CD14-positive monocyte (primary cell): ENCODE measurements around the gene EMSY. TPM values are rescaled to one million over a fixed set of nuclear protein-coding genes. Genes with fewer than 3 reads are reported as not detected.

Source experiments
- DNase-seq, 3 donors: peaks; one replicate each; pipeline ENCODE4 v3.0.0-alpha.2; 2011 to 2022
- H2AFZ ChIP-seq: 2 replicates; pipeline ENCODE4 v1.6.0; 2012; ENCODE audit warnings: mild to moderate bottlenecking, low read depth, low read length, inconsistent platforms; ENCODE audit not compliant: insufficient read depth, poor library complexity, severe bottlenecking
- H3K27ac ChIP-seq, 2 donors: 1 replicate in 1 of 2; 2 replicates in 1 of 2; pipeline ENCODE4 v1.5.1; 2012 to 2013; ENCODE audit warnings: low read length in 2 of 2, control low read depth in 1 of 2, inconsistent platforms in 1 of 2, low read depth in 1 of 2, mild to moderate bottlenecking in 1 of 2
- H3K27me3 ChIP-seq, 2 donors: one replicate each; pipeline versions ENCODE4 v1.6.0 to v1.6.1; 2011 to 2013; ENCODE audit warnings: low read length in 2 of 2; ENCODE audit not compliant: control insufficient read depth in 2 of 2, insufficient read depth in 2 of 2
- H3K36me3 ChIP-seq, 2 donors: replicated peaks in 1 of 2; 1 replicate in 1 of 2; 2 replicates in 1 of 2; pipeline versions ENCODE4 v1.5.1 to v1.6.1; 2012 to 2013; ENCODE audit warnings: low read length in 2 of 2, control low read depth in 1 of 2, inconsistent platforms in 1 of 2, mild to moderate bottlenecking in 1 of 2; ENCODE audit not compliant: insufficient read depth in 2 of 2, control insufficient read depth in 1 of 2
- H3K4me1 ChIP-seq, 2 donors: 1 replicate in 1 of 2; 2 replicates in 1 of 2; pipeline versions ENCODE4 v1.5.1 to v1.6.1; 2012 to 2013; ENCODE audit warnings: low read length in 2 of 2, control low read depth in 1 of 2, inconsistent platforms in 1 of 2, mild to moderate bottlenecking in 1 of 2, moderate library complexity in 1 of 2; ENCODE audit not compliant: insufficient read depth in 2 of 2, control insufficient read depth in 1 of 2
- H3K4me2 ChIP-seq: replicated peaks from 2 replicates; pipeline ENCODE3; 2012; ENCODE audit warnings: low read length, moderate library complexity, mild to moderate bottlenecking; ENCODE audit not compliant: poor library complexity, severe bottlenecking; ENCODE audit errors: extremely low read depth
- H3K4me3 ChIP-seq, 3 experiments: fragments of 200-600 bp in 1 of 3; sonication (generic) in 1 of 3; replicated peaks in 1 of 3; 1 replicate in 2 of 3; 2 replicates in 1 of 3; pipeline ENCODE4 v1.5.1; 2011 to 2013; ENCODE audit warnings: low read length in 3 of 3, mild to moderate bottlenecking in 3 of 3, control low read depth in 2 of 3, low read depth in 2 of 3, inconsistent platforms in 1 of 3, moderate library complexity in 1 of 3
- H3K79me2 ChIP-seq: 2 replicates; pipeline ENCODE4 v1.6.0; 2012; ENCODE audit warnings: mild to moderate bottlenecking, control low read depth, inconsistent platforms, low read length, moderate library complexity; ENCODE audit not compliant: insufficient read depth
- H3K9ac ChIP-seq: 2 replicates; pipeline ENCODE4 v1.6.0; 2017; ENCODE audit warnings: low read length, mild to moderate bottlenecking; ENCODE audit not compliant: insufficient read depth, poor library complexity, severe bottlenecking
- H3K9me3 ChIP-seq, 2 donors: replicated peaks in 1 of 2; 1 replicate in 1 of 2; 2 replicates in 1 of 2; pipeline versions ENCODE4 v1.5.1 to v1.6.1; 2012 to 2013; ENCODE audit warnings: low read length in 2 of 2, control low read depth in 1 of 2; ENCODE audit not compliant: control insufficient read depth in 1 of 2, insufficient read depth in 1 of 2
- H4K20me1 ChIP-seq: 2 replicates; pipeline ENCODE4 v1.6.0; 2012; ENCODE audit warnings: mild to moderate bottlenecking, low read length, control low read depth, moderate library complexity; ENCODE audit not compliant: insufficient read depth
- H3K27ac Mint-ChIP-seq, 7 donors: one replicate each; pipeline ENCODE4 v1.8.0; 2020; ENCODE audit warnings: mild to moderate bottlenecking in 7 of 7, mixed read lengths in 7 of 7, moderate library complexity in 6 of 7, inconsistent platforms in 2 of 7
- H3K27me3 Mint-ChIP-seq, 3 donors: one replicate each; pipeline ENCODE4 v1.8.0; 2021 to 2022; ENCODE audit warnings: low read depth in 3 of 3, mild to moderate bottlenecking in 3 of 3, mixed read lengths in 3 of 3, moderate library complexity in 3 of 3, inconsistent platforms in 1 of 3
- H3K36me3 Mint-ChIP-seq, 2 donors: one replicate each; pipeline ENCODE4 v1.8.0; 2020; ENCODE audit warnings: mixed read lengths in 2 of 2, inconsistent platforms in 1 of 2, mild to moderate bottlenecking in 1 of 2
- H3K4me1 Mint-ChIP-seq: one replicate; pipeline ENCODE4 v1.8.0; 2020; ENCODE audit warnings: mild to moderate bottlenecking, mixed read lengths
- H3K4me3 Mint-ChIP-seq, 2 donors: one replicate each; pipeline ENCODE4 v1.8.0; 2020; ENCODE audit warnings: mild to moderate bottlenecking in 2 of 2, mixed read lengths in 2 of 2, moderate library complexity in 1 of 2
- H3K9me3 Mint-ChIP-seq, 7 donors: one replicate each; pipeline ENCODE4 v1.8.0; 2020 to 2022; ENCODE audit warnings: mixed read lengths in 7 of 7, mild to moderate bottlenecking in 6 of 7, moderate library complexity in 6 of 7, inconsistent platforms in 2 of 7
- CTCF ChIP-seq: fragments of 200-600 bp; IDR thresholded peaks from one replicate; pipeline ENCODE4 v1.8.0; 2022; ENCODE audit warnings: antibody characterized with exemption, mild to moderate bottlenecking
- WGBS: methylation state at CpG from one replicate; pipeline ENCODE4 v1.1.5; 2013; ENCODE audit warnings: missing lambda C conversion rate; ENCODE audit not compliant: insufficient coverage; 5-methylcytosine and 5-hydroxymethylcytosine counted together
- intact Hi-C, 2 donors: fragments of 100-400 bp; cut with micrococcal nuclease; formaldehyde crosslinking; loops; one replicate each; pipeline versions ENCODE4 v1.15.0 to v1.15.1; 2023
- polyA plus RNA-seq, 3 donors: library from polyadenylated mRNA; depleted of rRNA in 1 of 3; unstranded in 2 of 3; stranded (reverse) in 1 of 3; fragments of 300-500 nt in 2 of 3; fragments of >200 nt in 1 of 3; fragmentation: Illumina TruSeq in 2 of 3; gene quantifications; 1 replicate in 2 of 3; 2 replicates in 1 of 3; pipeline ENCODE4 v1.2.3, GENCODE V29; 2012 to 2021

The EMSY gene
- polyA plus RNA-seq, 3 donors: 9.2 to 31.3 (median 9.4) TPM

- Histone ChIP-seq H4K20me1 (peaks cover 17% of the 10 kb centered on the region), H3K36me3 (peaks cover 12 to 23% of the 10 kb centered on the region in 2 donors), H3K4me2 (peak overlapping the region; percentile 96), H3K4me1 (peaks cover 16 to 25% of the 10 kb centered on the region in 2 donors), H3K9ac (peak overlapping the region; percentile 94), H3K79me2 (peaks cover 46% of the 10 kb centered on the region), H3K4me3 (peak overlapping the region; percentile 69 to 100 (median 99)), H3K27ac (peak overlapping the region; percentile 81 to 98), H2AFZ (peak overlapping the region; percentile 99), H3K27me3 (no peaks in the 10 kb centered on the region), H3K9me3 (no peaks in the 10 kb centered on the region)
- peak overlapping the region; percentile 92 to 98 (median 98) for H3K27ac Mint-ChIP-seq
- no peaks in the 10 kb centered on the region for H3K27me3 Mint-ChIP-seq
- H3K9me3 Mint-ChIP-seq: no peaks in the 10 kb centered on the region
- DNase-seq: peak in 1 of 3 donors; percentile 7
- TF ChIP-seq CTCF: no peak
- 0% methylated on average over 6 of the region's 10 CpGs for WGBS
- peaks cover 19% of the 10 kb centered on the region for H3K4me1 Mint-ChIP-seq
- H3K36me3 Mint-ChIP-seq: peaks cover 14 to 22% of the 10 kb centered on the region in 2 donors
- peak overlapping the region; percentile 96 to 97 for H3K4me3 Mint-ChIP-seq
- intact Hi-C loops: loop anchor here (2.0 to 5.0 kb wide), 2 partner anchors 62 to 63 kb away; partner anchors contain the start of genes GVQW3 (in 2 of the 2) and THAP12 (in 2 of the 2)
These were observed 794 bp upstream of the EMSY start for GRCh38 chr11:76444065-76444383.

DNA sequence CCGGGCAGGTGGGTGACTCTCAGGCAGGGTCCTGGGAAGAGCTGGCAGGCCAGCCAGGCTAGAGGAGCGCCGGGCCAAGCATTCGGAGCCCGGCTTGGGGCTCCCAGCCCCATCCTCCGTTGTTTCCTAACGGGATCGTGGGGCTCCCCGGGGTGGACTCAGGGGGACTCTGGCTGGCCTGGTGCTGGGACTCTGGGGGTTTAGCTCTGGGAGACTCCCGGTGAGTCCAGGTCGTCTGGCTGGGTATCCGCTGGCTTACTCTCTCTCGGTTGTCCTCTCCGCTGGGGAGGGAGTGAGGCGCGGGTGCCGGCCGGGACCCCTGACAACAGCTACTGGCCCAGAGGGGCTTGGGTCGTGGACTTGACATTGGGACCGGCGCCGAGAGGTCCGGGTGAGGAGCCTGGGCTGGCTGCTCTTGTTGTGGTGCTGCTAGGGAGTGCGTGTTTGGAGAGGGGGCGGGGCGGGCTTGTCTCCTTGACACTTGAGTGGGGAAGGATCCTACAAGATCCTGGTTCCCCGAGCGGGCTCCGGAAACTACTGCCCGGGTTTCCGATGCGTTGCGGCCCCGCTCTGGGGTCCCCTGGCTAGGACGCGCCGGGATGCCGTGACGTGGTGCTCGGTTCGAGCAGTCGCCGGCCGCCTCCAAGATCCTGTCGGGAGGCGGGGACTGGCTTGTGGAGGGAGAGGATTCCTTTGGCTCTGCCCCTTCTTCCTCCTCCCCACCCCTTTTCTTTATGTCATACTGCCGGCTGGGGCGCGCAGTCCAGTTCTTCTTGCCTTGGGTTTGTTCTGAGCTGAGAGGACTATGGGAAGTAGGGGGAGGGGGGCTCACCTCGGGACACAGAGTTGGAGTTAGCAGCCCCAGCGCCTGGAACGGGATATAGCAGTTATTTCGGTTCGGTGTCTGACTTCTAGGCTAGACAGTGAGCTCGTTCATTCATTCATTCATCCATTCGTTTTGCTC lies 585 bp downstream of the EMSY start:
- no peaks in the 10 kb centered on the region for H3K9me3 Mint-ChIP-seq
- DNase-seq: peak; percentile 55 to 64 (median 56)
- H3K27ac Mint-ChIP-seq: peak overlapping the region; percentile 90 to 98 (median 97)
- no peaks in the 10 kb centered on the region for H3K27me3 Mint-ChIP-seq
- 0% methylated on average over 37 of the region's 56 CpGs for WGBS
- H2AFZ ChIP-seq: peak overlapping the region; percentile 99
- peaks cover 26 to 35% of the 10 kb centered on the region in 2 donors for H3K36me3 Mint-ChIP-seq
- H3K4me1 Mint-ChIP-seq: peaks cover 19% of the 10 kb centered on the region
- H3K9ac ChIP-seq: peak overlapping the region; percentile 94
- H3K79me2 ChIP-seq: peaks cover 54% of the 10 kb centered on the region
- H3K4me1 ChIP-seq: peaks cover 16 to 25% of the 10 kb centered on the region in 2 donors
- TF ChIP-seq CTCF: no peak
- H3K27ac ChIP-seq: peak overlapping the region; percentile 81 to 98
- no peaks in the 10 kb centered on the region for H3K27me3 ChIP-seq
- peak overlapping the region; percentile 96 for H3K4me2 ChIP-seq
- H4K20me1 ChIP-seq: peaks cover 25% of the 10 kb centered on the region
- peak overlapping the region; percentile 96 to 97 for H3K4me3 Mint-ChIP-seq
- intact Hi-C loops: loop anchor here in 1 of 2 donors (2.0 kb wide), 1 partner anchor 65 kb away; the partner anchor contains the start of genes GVQW3 and THAP12
- H3K4me3 ChIP-seq: peak overlapping the region; percentile 69 to 100 (median 99)
- peaks cover 18 to 36% of the 10 kb centered on the region in 2 donors for H3K36me3 ChIP-seq
- H3K9me3 ChIP-seq: no peaks in the 10 kb centered on the region
